B cell (primary cell): ENCODE results near the gene TIAM1. TPM values are rescaled to one million over a fixed set of nuclear protein-coding genes. Genes with fewer than 3 reads are reported as not detected.

Experiments
- ATAC-seq: fragments of 200-7000 bp; cut with Tn5 transposase; one replicate; pipeline ENCODE4 v1.10.0; 2021; ENCODE audit warnings: low read depth, mild to moderate bottlenecking, moderate number of reproducible peaks, moderate library complexity
- CTCF ChIA-PET: fragments of 350-600 bp; sonication (Branson Sonifier 250); formaldehyde crosslinking; loops from one replicate; lab custom pipeline; 2021; ENCODE audit warnings: antibody characterized with exemption, inconsistent platforms; lab: Charles Lee
- POLR2A ChIA-PET: fragments of 350-600 bp; sonication (Branson Sonifier 250); formaldehyde crosslinking; loops from one replicate; lab custom pipeline; 2021; ENCODE audit warnings: antibody characterized with exemption; lab: Charles Lee
- DNase-seq: peaks from one replicate; pipeline ENCODE4 v3.0.0; 2013
- H2AFZ ChIP-seq: 2 replicates; pipeline ENCODE4 v1.6.1; 2012; ENCODE audit warnings: mild to moderate bottlenecking, low read depth, low read length; ENCODE audit not compliant: insufficient read depth, poor library complexity, severe bottlenecking
- H3K27ac ChIP-seq, 2 donors: 1 replicate in 1 of 2; 2 replicates in 1 of 2; pipeline ENCODE4 v1.5.1; 2012 to 2013; ENCODE audit warnings: low read length in 2 of 2, mild to moderate bottlenecking in 2 of 2, moderate library complexity in 1 of 2
- H3K27me3 ChIP-seq, 4 experiments: fragments of 200-600 bp in 1 of 4; sonication (generic) in 1 of 4; replicated peaks in 1 of 4; 1 replicate in 2 of 4; 2 replicates in 2 of 4; pipeline versions ENCODE4 v1.6.1 to v1.7.0; 2013 to 2016; ENCODE audit warnings: low read length in 3 of 4, mild to moderate bottlenecking in 2 of 4, mixed read lengths in 1 of 4, moderate library complexity in 1 of 4; ENCODE audit not compliant: insufficient read depth in 4 of 4, control insufficient read depth in 3 of 4; ENCODE audit errors: control extremely low read depth in 1 of 4
- H3K36me3 ChIP-seq, 2 experiments: replicated peaks in 1 of 2; 1 replicate in 1 of 2; 2 replicates in 1 of 2; pipeline versions ENCODE4 v1.6.1 to v1.7.1; 2013; ENCODE audit warnings: low read length in 1 of 2; ENCODE audit not compliant: insufficient read depth in 2 of 2, control insufficient read depth in 1 of 2; ENCODE audit errors: control extremely low read depth in 1 of 2, extremely low read depth in 1 of 2
- H3K4me1 ChIP-seq, 2 donors: fragments of 200-600 bp in 1 of 2; sonication (generic) in 1 of 2; 1 replicate in 1 of 2; 2 replicates in 1 of 2; pipeline versions ENCODE4 v1.5.1 to v1.6.1; 2013 to 2017; ENCODE audit warnings: low read length in 2 of 2; ENCODE audit not compliant: control insufficient read depth in 2 of 2, insufficient read depth in 2 of 2
- H3K4me2 ChIP-seq: replicated peaks from 2 replicates; pipeline ENCODE3; 2012; ENCODE audit warnings: mild to moderate bottlenecking, low read depth, low read length; ENCODE audit not compliant: poor library complexity, severe bottlenecking
- H3K4me3 ChIP-seq, 5 experiments: fragments of 200-600 bp in 1 of 5; sonication (generic) in 1 of 5; 1 replicate in 3 of 5; 2 replicates in 2 of 5; pipeline versions ENCODE4 v1.5.1 to v1.7.0; 2011 to 2016; ENCODE audit warnings: low read length in 4 of 5, mild to moderate bottlenecking in 4 of 5, low read depth in 2 of 5, control low read depth in 1 of 5, moderate library complexity in 1 of 5; ENCODE audit not compliant: insufficient read depth in 1 of 5; ENCODE audit errors: control extremely low read depth in 1 of 5, extremely low read depth in 1 of 5
- H3K79me2 ChIP-seq: fragments of 200-600 bp; sonication (generic); one replicate; pipeline ENCODE4 v1.6.0; 2016; ENCODE audit warnings: low read length; ENCODE audit not compliant: control insufficient read depth, insufficient read depth
- H3K9ac ChIP-seq: fragments of 200-600 bp; sonication (generic); 2 replicates; pipeline ENCODE4 v1.6.1; 2017; ENCODE audit warnings: mild to moderate bottlenecking, low read length, moderate library complexity
- H3K9me3 ChIP-seq, 3 donors: one replicate each; pipeline versions ENCODE4 v1.6.1 to v1.7.1; 2013; ENCODE audit warnings: low read length in 2 of 3; ENCODE audit not compliant: control insufficient read depth in 2 of 3, insufficient read depth in 1 of 3; ENCODE audit errors: control extremely low read depth in 1 of 3
- H4K20me1 ChIP-seq: 2 replicates; pipeline ENCODE4 v1.6.0; 2012; ENCODE audit warnings: mild to moderate bottlenecking, low read length; ENCODE audit not compliant: insufficient read depth, control insufficient read depth, poor library complexity, severe bottlenecking
- H3K27ac Mint-ChIP-seq: one replicate; pipeline ENCODE4 v1.8.0; 2021; ENCODE audit warnings: mixed read lengths
- H3K27me3 Mint-ChIP-seq: one replicate; pipeline ENCODE4 v1.8.0; 2021; ENCODE audit warnings: mixed read lengths
- H3K4me1 Mint-ChIP-seq: one replicate; pipeline ENCODE4 v1.8.0; 2021; ENCODE audit warnings: mixed read lengths
- H3K4me3 Mint-ChIP-seq: one replicate; pipeline ENCODE4 v1.8.0; 2021; ENCODE audit warnings: mixed read lengths
- H3K9me3 Mint-ChIP-seq: one replicate; pipeline ENCODE4 v1.8.0; 2022; ENCODE audit warnings: mixed read lengths; ENCODE audit not compliant: insufficient read depth
- EZH2 ChIP-seq: IDR thresholded peaks from 2 replicates; pipeline ENCODE4 v1.6.1; 2012; ENCODE audit warnings: borderline replicate concordance, low read depth, mild to moderate bottlenecking, moderate library complexity, low read length; ENCODE audit not compliant: insufficient read depth, poor library complexity, severe bottlenecking
- WGBS: methylation state at CpG from one replicate; pipeline ENCODE4 v1.1.5; 2013; ENCODE audit warnings: missing lambda C conversion rate; ENCODE audit not compliant: insufficient coverage; 5-methylcytosine and 5-hydroxymethylcytosine counted together
- intact Hi-C: fragments of 100-400 bp; cut with micrococcal nuclease; formaldehyde crosslinking; loops from one replicate; pipeline ENCODE4 v1.10.0; 2022
- polyA plus RNA-seq: library from polyadenylated mRNA; depleted of rRNA; stranded (reverse); fragments of >200 nt; gene quantifications from 2 replicates; pipeline ENCODE4 v1.2.3, GENCODE V29; 2012
- total RNA-seq, 2 donors: library from RNA; stranded (reverse); fragments of 120-200 nt in 1 of 2; gene quantifications; 1 replicate in 1 of 2; 2 replicates in 1 of 2; pipeline versions ENCODE4 v1.2.3 to v1.2.4, GENCODE V29; 2013 to 2022
- TF ChIP-seq, protein P1 (sequence below): fragments of 200-600 bp; IDR thresholded peaks from one replicate; pipeline ENCODE4 v1.8.0; 2022; ENCODE audit warnings: antibody characterized with exemption, mild to moderate bottlenecking

TIAM1 gene
- total and polyA plus RNA-seq, 2 donors (not counting 1 experiment from before 2014, with no cell fraction given): 0.51 to 1.0 TPM

DNA sequence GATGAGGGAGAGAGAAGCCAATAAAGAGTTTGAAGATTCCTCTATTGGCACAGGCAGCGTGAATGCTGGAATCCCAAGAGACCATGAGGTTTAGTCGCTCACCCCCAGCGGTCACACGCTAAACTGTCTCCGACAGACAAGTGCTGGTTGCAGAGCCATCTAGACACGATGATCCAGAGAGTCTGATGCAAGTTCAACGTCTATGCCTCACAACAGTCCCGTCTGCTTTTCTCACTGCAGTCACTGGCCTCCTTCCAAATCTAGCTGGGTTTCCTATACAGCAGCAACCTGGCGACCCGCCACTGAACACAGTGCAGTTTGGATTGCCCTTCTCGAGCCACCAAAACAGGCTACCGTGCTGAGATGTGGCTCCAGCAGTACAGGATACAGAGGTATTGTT is 207.2 kb downstream of the TIAM1 start:
- ATAC-seq: peak; percentile 39
- CTCF ChIA-PET: no interaction called here

DNA sequence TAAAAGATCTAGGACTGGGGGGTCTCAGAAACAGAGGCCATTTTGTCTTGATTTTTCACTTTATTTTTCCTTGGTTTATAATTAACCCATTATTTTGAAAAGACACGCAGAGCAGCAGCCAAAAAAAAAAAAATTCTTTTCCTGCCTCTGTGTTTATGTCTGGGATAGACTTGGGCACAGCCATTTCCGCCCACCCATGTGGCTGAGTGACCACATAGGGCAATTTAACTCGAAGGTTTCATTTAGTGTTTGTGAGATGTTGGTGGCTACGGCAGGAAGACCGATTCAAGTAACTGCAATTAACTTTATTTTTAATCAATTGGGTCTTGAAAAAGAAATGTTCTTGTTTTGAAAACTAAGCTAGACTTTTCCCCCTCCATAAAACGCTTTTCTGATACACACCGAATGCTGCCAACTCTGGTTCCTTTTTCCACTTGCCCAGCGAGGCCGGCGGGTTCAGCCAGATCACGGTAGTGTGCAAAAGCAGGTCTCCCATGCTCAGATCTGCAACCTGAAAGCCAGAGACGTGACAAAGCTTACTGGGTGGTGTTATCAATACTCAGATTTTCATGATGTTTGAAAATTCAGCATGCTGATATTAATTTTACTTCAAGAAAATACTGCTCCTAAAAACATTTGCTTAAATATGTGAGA is 208.4 kb downstream of the TIAM1 start:
- CTCF ChIA-PET: no interaction called here
- H3K9me3 Mint-ChIP-seq: no peaks in the 10 kb centered on the region
- Histone ChIP-seq H3K79me2 (no peaks in the 10 kb centered on the region), H2AFZ (no peak overlapping the region), H3K4me3 (no peak overlapping the region), H3K9me3 (no peaks in the 10 kb centered on the region), H3K4me1 (peaks cover 3 to 10% of the 10 kb centered on the region in 2 donors), H4K20me1 (no peaks in the 10 kb centered on the region), H3K27me3 (no peaks in the 10 kb centered on the region), H3K9ac (no peak overlapping the region), H3K27ac (no peak overlapping the region), H3K36me3 (no peaks in the 10 kb centered on the region), H3K4me2 (no peak overlapping the region)
- POLR2A ChIA-PET: no interaction called here
- 93% methylated on average over 5 of the region's 12 CpGs for WGBS
- no peak for TF ChIP-seq EZH2
- TF ChIP-seq, protein P1, sequence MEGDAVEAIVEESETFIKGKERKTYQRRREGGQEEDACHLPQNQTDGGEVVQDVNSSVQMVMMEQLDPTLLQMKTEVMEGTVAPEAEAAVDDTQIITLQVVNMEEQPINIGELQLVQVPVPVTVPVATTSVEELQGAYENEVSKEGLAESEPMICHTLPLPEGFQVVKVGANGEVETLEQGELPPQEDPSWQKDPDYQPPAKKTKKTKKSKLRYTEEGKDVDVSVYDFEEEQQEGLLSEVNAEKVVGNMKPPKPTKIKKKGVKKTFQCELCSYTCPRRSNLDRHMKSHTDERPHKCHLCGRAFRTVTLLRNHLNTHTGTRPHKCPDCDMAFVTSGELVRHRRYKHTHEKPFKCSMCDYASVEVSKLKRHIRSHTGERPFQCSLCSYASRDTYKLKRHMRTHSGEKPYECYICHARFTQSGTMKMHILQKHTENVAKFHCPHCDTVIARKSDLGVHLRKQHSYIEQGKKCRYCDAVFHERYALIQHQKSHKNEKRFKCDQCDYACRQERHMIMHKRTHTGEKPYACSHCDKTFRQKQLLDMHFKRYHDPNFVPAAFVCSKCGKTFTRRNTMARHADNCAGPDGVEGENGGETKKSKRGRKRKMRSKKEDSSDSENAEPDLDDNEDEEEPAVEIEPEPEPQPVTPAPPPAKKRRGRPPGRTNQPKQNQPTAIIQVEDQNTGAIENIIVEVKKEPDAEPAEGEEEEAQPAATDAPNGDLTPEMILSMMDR: no peak
- H3K27ac Mint-ChIP-seq: no peak overlapping the region
- intact Hi-C loops: no loop called here
- no peak overlapping the region for H3K4me3 Mint-ChIP-seq
- no peak for DNase-seq
- no peak for ATAC-seq
- peaks cover 16% of the 10 kb centered on the region for H3K27me3 Mint-ChIP-seq
- H3K4me1 Mint-ChIP-seq: peaks cover 12% of the 10 kb centered on the region

More for the DNA sequence above, 207.2 kb downstream of the TIAM1 start:
- Histone ChIP-seq H3K27me3 (no peaks in the 10 kb centered on the region), H3K27ac (no peak overlapping the region), H3K36me3 (no peaks in the 10 kb centered on the region), H3K9ac (no peak overlapping the region), H3K79me2 (no peaks in the 10 kb centered on the region), H3K4me2 (no peak overlapping the region), H3K4me1 (peaks cover 3 to 10% of the 10 kb centered on the region in 2 donors), H2AFZ (peak overlapping the region; percentile 19), H3K9me3 (no peaks in the 10 kb centered on the region), H4K20me1 (no peaks in the 10 kb centered on the region), H3K4me3 (no peak overlapping the region)
- peaks cover 12% of the 10 kb centered on the region for H3K4me1 Mint-ChIP-seq
- no peak for TF ChIP-seq EZH2
- TF ChIP-seq, protein P1: peak; percentile 20
- H3K4me3 Mint-ChIP-seq: no peak overlapping the region
- POLR2A ChIA-PET: no interaction called here
- H3K27ac Mint-ChIP-seq: no peak overlapping the region
- peaks cover 16% of the 10 kb centered on the region for H3K27me3 Mint-ChIP-seq
- 0% methylated on average over 10 of the region's 12 CpGs for WGBS
- intact Hi-C loops: no loop called here
- H3K9me3 Mint-ChIP-seq: no peaks in the 10 kb centered on the region
- DNase-seq: peak; percentile 14
